Activated T-helper 2 cell treated with anti-CD3 and anti-CD28 coated beads, Interferon-gamma antibody, Interleukin-2, Interleukin-4, amounts not matched to agents 10 μg/mL and 5 μg/mL and 100 μg/mL, durations not matched to agents 14 hours and 24 hours and 36 hours (primary cell): Measurements from ENCODE around the gene NAE1. TPM values are rescaled to one million over a fixed set of nuclear protein-coding genes. Genes with fewer than 3 reads are reported as not detected.
"Not testable (repeated sequence)": the region's sequence is repeated elsewhere in the genome, so short reads cannot be mapped to it uniquely, and the experiment has no call there.

Source experiments
- DNase-seq: peaks from one replicate; pipeline ENCODE4 v3.0.0; 2021; ENCODE audit warnings: low spot score
- H3K27ac Mint-ChIP-seq: one replicate; pipeline ENCODE4 v1.8.0; 2021; ENCODE audit warnings: mixed read lengths
- H3K27me3 Mint-ChIP-seq: one replicate; pipeline ENCODE4 v1.8.0; 2021; ENCODE audit warnings: low read depth, mixed read lengths
- H3K36me3 Mint-ChIP-seq: one replicate; pipeline ENCODE4 v1.8.0; 2021; ENCODE audit warnings: low read depth, mixed read lengths
- H3K4me1 Mint-ChIP-seq: one replicate; pipeline ENCODE4 v1.8.0; 2021; ENCODE audit warnings: low read depth, mixed read lengths
- H3K4me3 Mint-ChIP-seq: one replicate; pipeline ENCODE4 v1.8.0; 2021; ENCODE audit warnings: low read depth, mild to moderate bottlenecking, moderate library complexity, mixed read lengths
- H3K9me3 Mint-ChIP-seq: one replicate; pipeline ENCODE4 v1.8.0; 2021; ENCODE audit warnings: mixed read lengths
- intact Hi-C: fragments of 100-400 bp; cut with micrococcal nuclease; formaldehyde crosslinking; loops from one replicate; pipeline ENCODE4 v1.15.1; 2023
- total RNA-seq: library from RNA; stranded (reverse); gene quantifications from 2 replicates; pipeline ENCODE4 v1.2.3, GENCODE V29; 2022

Gene NAE1
- total RNA-seq: 123 and 125 TPM in 2 replicates

DNA sequence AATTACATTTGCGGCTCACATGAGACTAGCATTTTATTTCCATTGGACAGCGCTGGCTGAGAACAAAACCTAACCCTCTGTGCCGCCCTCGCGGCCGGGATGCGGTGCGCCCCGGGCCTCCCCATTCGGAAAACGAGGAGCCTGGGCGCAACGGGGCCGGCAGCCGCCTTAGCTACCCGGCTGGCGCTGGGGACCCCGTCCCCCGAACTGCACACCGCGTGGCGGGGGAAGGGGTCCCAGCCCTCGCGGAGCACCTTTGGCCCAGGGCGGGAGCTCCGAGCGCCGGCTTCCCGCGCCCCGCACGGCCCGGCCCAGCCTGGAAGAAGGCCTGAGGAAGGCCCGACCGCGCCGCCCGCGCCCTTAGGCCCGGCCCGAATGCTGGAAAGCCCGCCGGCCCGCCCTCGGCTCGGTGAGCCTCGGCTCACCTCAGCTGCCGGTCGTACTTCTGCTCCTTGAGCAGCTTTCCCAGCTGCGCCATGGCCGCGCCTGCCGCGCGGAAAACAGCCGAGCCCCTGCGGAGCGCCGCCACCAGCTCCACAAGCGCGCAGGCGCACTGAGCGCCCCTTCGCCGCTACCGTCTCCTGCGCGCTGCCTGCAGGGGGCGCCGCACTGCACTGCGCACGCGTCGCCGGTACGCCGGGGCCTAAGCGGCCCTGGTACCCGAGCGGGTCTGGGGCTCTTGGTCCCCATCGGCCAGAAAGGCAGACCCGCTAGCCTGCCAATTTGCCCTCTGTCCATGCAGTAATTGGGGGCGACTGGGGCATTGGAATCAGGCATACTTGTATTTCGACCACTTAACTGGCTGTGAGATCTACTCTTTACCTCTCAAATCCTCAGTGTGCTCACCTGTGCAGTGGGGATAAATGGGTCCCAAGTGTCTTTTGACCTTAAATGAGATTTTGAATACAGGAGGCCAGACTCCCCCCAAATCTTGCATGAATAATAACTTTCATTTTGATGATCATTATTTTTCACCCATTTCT lies at the start of gene NAE1:
NAE1 (minus strand) TSS at position 555 of the 983 bp plus-strand sequence; CDS start at position 478, 77 bp downstream.
- Mint-ChIP-seq H3K36me3 (peaks cover 29% of the 10 kb centered on the region), H3K27me3 (no peaks in the 10 kb centered on the region), H3K4me1 (peaks cover 27% of the 10 kb centered on the region), H3K4me3 (peak within 1 kb of the TSS; percentile 75), H3K9me3 (no peaks in the 10 kb centered on the region), H3K27ac (peak within 1 kb of the TSS; percentile 69)
- peak; percentile 89 for DNase-seq
- intact Hi-C loops: loop anchor here (1.0 to 5.0 kb wide), 2 partner anchors 43 to 97 kb away; partner anchors contain the start of gene RRAD

DNA sequence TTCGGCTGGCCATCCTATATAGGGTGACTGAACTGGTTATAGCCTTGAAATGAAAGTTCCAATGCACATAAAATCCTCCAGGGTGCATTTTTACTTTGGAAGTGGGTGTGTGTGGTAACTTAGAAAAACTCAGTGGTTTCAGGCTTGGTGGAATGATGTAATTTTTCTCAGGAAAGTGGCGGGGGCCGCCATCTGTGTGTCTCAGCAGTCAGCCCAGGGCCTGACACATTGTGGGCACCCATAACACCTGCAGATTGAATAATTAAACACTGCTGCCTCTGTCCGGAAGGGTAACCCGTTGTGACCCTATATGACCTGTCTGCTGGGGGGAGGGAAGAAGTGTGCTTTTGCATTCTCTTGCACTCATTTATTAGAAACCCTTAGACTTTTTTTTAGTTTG lies 47.3 kb upstream of the NAE1 start:
- Mint-ChIP-seq H3K4me3 (peak overlapping the region; percentile 57), H3K36me3 (peaks cover 3% of the 10 kb centered on the region), H3K27me3 (no peaks in the 10 kb centered on the region), H3K4me1 (peaks cover 48% of the 10 kb centered on the region), H3K27ac (peak overlapping the region; percentile 81), H3K9me3 (peaks cover 5% of the 10 kb centered on the region)
- intact Hi-C loops: loop anchor here (10.0 kb wide), 3 partner anchors 177 to 353 kb away; partner anchors contain the start of genes B3GNT9, FBXL8 and TRADD
- DNase-seq: no peak

DNA sequence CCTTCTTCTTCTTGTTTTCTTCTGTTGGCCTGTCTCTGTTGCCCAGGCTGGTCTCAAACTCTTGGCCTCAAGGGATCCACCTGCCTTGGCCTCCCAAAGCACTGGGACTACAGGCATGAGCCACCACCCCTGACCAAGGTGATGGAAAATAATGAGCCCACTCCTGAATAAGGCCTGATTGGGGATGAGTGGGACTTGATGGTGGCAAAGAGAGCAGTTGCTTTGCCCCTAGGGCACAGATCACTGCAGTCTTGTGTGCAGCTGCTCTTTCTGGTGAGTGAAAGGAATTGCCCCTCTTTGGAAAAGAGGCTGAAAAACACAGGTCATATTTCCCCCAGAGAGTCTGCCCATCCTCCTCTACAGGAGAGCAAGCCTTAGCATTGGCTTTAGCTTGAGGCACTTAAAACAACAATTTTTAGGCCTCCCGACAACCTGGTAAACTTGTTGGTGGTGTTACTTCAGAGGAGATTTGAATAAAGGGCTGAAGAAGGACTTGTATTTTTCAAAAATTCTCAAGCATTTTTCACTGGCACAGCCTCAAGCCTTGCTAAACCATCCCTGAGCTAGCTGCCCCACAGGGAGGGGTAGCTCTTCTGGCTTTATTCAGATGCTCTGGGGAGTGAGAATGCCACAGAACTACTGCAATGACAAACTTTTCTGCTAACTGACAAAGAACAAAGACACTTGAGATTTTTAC lies 43.5 kb upstream of the NAE1 start:
- intact Hi-C loops: loop anchor here (5.0 to 10.0 kb wide), 5 partner anchors 181 to 467 kb away; partner anchors contain the start of genes B3GNT9, FBXL8 and TRADD
- no peaks in the 10 kb centered on the region for H3K36me3 Mint-ChIP-seq
- peaks cover 49% of the 10 kb centered on the region for H3K4me1 Mint-ChIP-seq
- no peak for DNase-seq
- peak overlapping the region; percentile 52 for H3K4me3 Mint-ChIP-seq
- H3K9me3 Mint-ChIP-seq: peaks cover 5% of the 10 kb centered on the region
- H3K27me3 Mint-ChIP-seq: no peaks in the 10 kb centered on the region
- H3K27ac Mint-ChIP-seq: peak overlapping the region; percentile 96

DNA sequence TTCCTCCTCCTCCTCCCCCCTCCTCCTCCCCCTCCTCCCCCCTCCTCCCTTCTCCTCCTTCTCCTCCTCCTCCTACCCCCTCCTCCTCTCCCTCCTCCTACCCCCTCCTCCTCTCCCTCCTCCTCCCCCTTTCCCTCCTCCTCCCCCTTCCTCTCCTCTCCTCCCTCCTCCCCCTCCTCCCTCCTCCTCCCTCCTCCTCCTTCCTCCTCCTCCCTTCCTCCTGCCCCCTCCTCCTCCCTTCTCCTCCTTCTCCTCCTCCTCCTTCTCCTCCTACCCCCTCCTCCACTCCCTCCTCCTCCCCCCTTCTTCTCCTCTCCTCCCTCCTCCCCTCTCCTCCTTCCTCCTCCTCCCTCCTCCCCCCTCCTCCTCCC lies 42.9 kb upstream of the NAE1 start:
- Mint-ChIP-seq H3K36me3 (no peaks in the 10 kb centered on the region), H3K9me3 (peaks cover 5% of the 10 kb centered on the region), H3K27me3 (no peaks in the 10 kb centered on the region), H3K27ac (peak overlapping the region; percentile 96), H3K4me3 (no peak overlapping the region), H3K4me1 (peaks cover 48% of the 10 kb centered on the region)
- intact Hi-C loops: loop anchor here (1.0 to 10.0 kb wide), 6 partner anchors 42 to 466 kb away; partner anchors contain the start of genes B3GNT9, FBXL8 and TRADD
- DNase-seq: no peak

DNA sequence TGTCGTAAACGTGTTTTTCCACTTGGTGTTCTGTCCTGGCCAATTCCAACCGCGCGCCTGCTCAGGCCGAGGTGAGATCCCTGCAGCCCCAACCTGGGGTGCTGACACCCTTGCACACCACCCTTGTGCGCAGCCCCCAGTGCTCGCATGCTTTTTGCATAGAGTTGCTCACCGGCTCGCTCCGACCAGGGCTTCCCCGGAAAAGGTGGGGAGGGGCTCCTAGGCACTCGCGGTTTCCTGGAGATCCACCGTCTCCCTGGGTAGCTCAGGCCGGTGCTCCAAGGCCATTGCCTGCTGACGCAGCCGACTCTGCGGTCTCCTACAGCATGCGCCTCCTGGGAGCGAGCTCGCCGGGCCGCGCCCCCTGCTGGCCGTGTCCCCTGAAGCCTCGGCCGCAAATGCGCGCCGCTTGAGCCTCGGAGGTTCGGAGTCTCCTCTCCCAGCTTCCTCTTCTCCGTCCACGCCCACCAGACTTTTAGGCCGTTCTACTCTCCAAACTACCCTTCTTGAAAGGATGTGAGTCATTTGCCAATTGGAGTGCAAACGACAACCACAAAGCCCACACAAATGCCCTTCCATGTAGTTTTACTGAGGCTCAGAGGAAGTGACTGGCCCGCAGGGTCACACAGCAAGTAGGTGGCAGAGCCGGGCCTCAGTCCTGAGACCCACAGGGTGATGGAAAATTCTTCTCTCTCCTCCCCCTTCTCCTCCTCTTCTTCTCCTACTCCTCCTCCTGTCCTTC lies 42.3 kb upstream of the NAE1 start:
- peaks cover 5% of the 10 kb centered on the region for H3K9me3 Mint-ChIP-seq
- DNase-seq: peak; percentile 93
- H3K36me3 Mint-ChIP-seq: no peaks in the 10 kb centered on the region
- H3K27me3 Mint-ChIP-seq: no peaks in the 10 kb centered on the region
- peaks cover 43% of the 10 kb centered on the region for H3K4me1 Mint-ChIP-seq
- intact Hi-C loops: loop anchor here (1.0 to 10.0 kb wide), 6 partner anchors 42 to 466 kb away; partner anchors contain the start of genes B3GNT9, FBXL8 and TRADD
- peak overlapping the region; percentile 92 for H3K27ac Mint-ChIP-seq
- peak overlapping the region; percentile 82 for H3K4me3 Mint-ChIP-seq

DNA sequence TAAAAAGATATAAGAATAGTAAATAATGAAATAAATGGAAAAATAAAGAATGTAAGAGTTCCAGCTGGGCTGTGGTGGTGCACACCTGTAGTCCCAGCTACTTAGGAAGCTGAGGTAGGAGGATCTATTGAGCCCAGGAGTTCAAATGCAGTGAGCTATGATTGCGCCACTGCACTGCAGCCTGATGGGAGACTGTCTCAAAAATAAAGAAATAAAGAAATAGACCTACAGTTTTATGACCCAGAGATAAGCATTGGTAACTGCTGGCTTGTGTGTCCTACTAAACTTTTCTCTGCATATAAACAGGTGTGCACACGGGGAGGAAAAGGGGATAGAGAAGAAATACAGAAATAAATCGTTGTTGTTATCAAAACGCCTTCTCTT lies 41.8 kb upstream of the NAE1 start:
- intact Hi-C loops: loop anchor here (5.0 to 10.0 kb wide), 5 partner anchors 182 to 465 kb away; partner anchors contain the start of genes B3GNT9, FBXL8 and TRADD
- DNase-seq: no peak

DNA sequence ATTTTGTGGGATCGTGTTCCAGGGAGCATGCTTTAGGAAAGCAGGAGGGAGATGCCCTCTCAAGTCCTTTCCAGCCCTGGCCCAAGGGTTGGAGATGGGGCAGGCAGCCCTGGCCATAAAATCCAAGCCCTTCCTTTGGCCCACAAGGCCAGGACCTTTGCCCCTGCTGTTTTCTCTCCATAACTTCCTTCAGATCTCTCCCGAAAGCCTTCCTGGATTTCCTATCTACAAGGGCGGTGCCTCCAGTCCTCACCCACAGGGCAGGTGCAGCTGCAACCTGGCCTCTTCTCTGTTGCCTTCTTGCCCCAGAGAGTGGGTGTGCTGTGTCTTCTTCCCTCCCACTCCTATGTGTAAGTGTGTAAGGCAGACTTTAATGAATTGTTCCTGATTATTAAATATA lies 41.1 kb upstream of the NAE1 start:
- Mint-ChIP-seq H3K27ac (no peak overlapping the region), H3K27me3 (no peaks in the 10 kb centered on the region), H3K4me3 (no peak overlapping the region), H3K36me3 (no peaks in the 10 kb centered on the region), H3K4me1 (peaks cover 43% of the 10 kb centered on the region), H3K9me3 (peaks cover 5% of the 10 kb centered on the region)
- no peak for DNase-seq
- intact Hi-C loops: loop anchor here (5.0 to 10.0 kb wide), 5 partner anchors 183 to 465 kb away; partner anchors contain the start of genes B3GNT9, FBXL8 and TRADD

More for the DNA sequence above, 41.8 kb upstream of the NAE1 start:
- Mint-ChIP-seq H3K4me1 (peaks cover 43% of the 10 kb centered on the region), H3K27ac (peak overlapping the region; percentile 92), H3K9me3 (peaks cover 5% of the 10 kb centered on the region), H3K27me3 (no peaks in the 10 kb centered on the region), H3K36me3 (no peaks in the 10 kb centered on the region), H3K4me3 (peak overlapping the region; percentile 82)

DNA sequence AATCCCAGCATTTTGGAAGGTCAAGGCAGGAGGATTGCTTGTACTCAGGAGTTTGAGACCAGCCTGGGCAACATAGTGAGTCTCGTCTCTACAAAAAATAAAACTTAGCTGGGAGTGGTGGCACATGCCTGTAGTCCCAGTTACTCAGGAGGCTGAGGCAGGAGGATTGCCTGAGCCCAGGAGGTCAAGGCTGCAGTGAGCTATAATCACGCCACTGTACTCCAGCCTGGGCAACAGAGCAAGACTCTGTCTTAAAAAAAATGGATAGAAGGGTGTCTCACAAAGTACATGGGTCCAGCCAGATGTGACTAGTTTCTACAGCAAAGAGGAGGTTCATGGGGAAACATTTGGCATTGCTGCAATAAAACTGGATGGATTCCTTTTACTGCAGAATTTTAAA lies 40.6 kb upstream of the NAE1 start:
- not testable (repeated sequence) for H3K9me3 Mint-ChIP-seq, H3K27me3 Mint-ChIP-seq, H3K27ac Mint-ChIP-seq, H3K4me3 Mint-ChIP-seq, DNase-seq, H3K36me3 Mint-ChIP-seq
- intact Hi-C loops: loop anchor here (5.0 to 10.0 kb wide), 5 partner anchors 183 to 464 kb away; partner anchors contain the start of genes B3GNT9, FBXL8 and TRADD
- H3K4me1 Mint-ChIP-seq: peaks cover 43% of the 10 kb centered on the region

DNA sequence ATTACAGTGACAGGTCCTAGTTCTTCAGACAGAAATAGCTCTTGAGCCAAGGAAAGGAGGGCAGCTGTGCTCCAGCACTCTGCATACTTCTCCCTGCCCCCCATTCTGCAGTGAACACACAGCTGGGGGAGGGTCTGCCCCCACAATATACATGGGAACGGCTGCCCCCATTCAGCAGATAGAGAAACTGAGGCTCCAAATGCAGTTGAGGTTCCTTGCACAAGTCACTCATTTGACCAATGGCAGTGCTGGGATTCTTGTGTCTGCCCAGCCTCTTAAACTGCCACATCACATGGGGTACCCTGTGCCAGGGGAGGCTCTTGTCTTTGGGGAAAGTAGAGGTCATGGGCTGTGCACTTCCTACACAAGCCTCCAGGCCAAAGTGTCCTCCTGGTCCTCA lies 38.6 kb upstream of the NAE1 start:
- Mint-ChIP-seq H3K36me3 (no peaks in the 10 kb centered on the region), H3K27ac (no peak overlapping the region), H3K4me3 (no peak overlapping the region), H3K9me3 (no peaks in the 10 kb centered on the region), H3K4me1 (peaks cover 27% of the 10 kb centered on the region), H3K27me3 (no peaks in the 10 kb centered on the region)
- intact Hi-C loops: loop anchor here (5.0 kb wide), 2 partner anchors 127 to 142 kb away; no protein-coding TSS in a partner anchor
- DNase-seq: no peak

DNA sequence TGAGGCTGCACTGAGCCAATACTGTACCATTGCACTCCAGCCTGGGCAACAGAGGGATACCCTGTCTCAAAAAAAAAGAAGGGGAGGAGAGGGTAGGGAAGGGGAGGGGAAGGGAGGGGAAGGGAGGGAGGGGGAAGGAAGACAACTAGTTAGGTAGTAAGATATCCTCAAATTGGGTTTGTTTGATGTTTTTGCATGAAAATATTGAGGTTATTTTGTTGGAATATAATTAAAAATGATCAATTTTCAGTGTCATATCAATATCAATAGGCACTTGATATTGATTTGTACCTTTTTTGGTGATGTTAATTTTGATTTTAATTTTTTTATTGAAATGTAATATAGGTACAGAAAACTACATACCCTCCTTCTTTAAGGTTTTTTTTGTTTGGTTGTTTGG lies 32.9 kb upstream of the NAE1 start:
- Mint-ChIP-seq H3K9me3 (no peaks in the 10 kb centered on the region), H3K4me1 (peaks cover 5% of the 10 kb centered on the region), H3K4me3 (no peak overlapping the region), H3K27ac (no peak overlapping the region), H3K27me3 (no peaks in the 10 kb centered on the region), H3K36me3 (no peaks in the 10 kb centered on the region)
- intact Hi-C loops: no loop called here
- no peak for DNase-seq

DNA sequence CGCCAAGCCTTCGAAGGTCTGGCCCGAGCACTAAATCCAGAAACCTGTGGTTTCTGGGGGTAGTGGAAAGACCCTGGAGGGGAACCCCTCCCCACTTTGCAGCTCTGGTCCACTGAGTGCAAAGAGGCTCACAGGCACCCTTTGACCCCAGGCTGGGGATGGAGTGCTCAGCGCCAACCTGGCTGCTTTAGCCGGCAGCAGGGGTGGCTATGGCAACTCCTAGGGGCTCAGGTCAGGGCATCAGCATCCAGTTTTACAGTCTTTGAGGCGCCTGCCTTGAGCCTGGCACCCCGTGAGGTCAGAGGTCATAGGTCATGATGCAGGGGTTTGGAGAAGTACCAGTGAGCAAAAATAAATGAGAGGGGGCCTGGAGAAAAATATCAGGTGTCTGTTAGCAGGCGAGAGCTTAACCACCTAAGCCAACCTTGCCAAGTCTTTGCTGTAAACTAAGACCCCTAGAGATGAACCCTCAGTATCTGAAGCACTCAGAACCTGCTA lies 31.3 kb upstream of the NAE1 start:
- intact Hi-C loops: no loop called here
- no peak for DNase-seq
- H3K9me3 Mint-ChIP-seq: no peaks in the 10 kb centered on the region
- no peaks in the 10 kb centered on the region for H3K27me3 Mint-ChIP-seq
- H3K4me1 Mint-ChIP-seq: no peaks in the 10 kb centered on the region
- H3K4me3 Mint-ChIP-seq: no peak overlapping the region
- no peak overlapping the region for H3K27ac Mint-ChIP-seq
- no peaks in the 10 kb centered on the region for H3K36me3 Mint-ChIP-seq
